ENCODE data around the gene AMIGO3.

The AMIGO3 gene

GRCh38 chr3:49740427-49740826, 20.9 kb upstream of the AMIGO3 start:
- TF ChIP-seq CTCF (IDR thresholded peaks at IDR 0.05; ENCODE audit: insufficient read depth, low read length, poor library complexity, severe bottlenecking), result no peak
- Histone ChIP-seq H3K27me3 (replicated peaks; ENCODE audit: control insufficient read depth, insufficient read depth, low read length) (no peaks in the 10 kb centered on the region), H3K4me3 (replicated peaks; ENCODE audit: low read depth, low read length) (no peak overlapping the region), H3K36me3 (ENCODE audit: control insufficient read depth, insufficient read depth, low read length) (peaks cover 9% of the 10 kb centered on the region)
- no peak for DNase-seq (ENCODE audit: extremely low read depth, insufficient read length)

GRCh38 chr3:49738067-49738713, 18.7 kb upstream of the AMIGO3 start:
- Histone ChIP-seq H3K36me3 (ENCODE audit: control insufficient read depth, insufficient read depth, low read length) (peaks cover 8% of the 10 kb centered on the region), H3K4me3 (replicated peaks; ENCODE audit: low read depth, low read length) (no peak overlapping the region), H3K27me3 (replicated peaks; ENCODE audit: control insufficient read depth, insufficient read depth, low read length) (no peaks in the 10 kb centered on the region)
- DNase-seq (ENCODE audit: extremely low read depth, insufficient read length), result no peak
- TF ChIP-seq CTCF (IDR thresholded peaks at IDR 0.05; ENCODE audit: insufficient read depth, low read length, poor library complexity, severe bottlenecking), result no peak

GRCh38 chr3:49734752-49735151, 15.3 kb upstream of the AMIGO3 start:
- Histone ChIP-seq H3K36me3 (ENCODE audit: control insufficient read depth, insufficient read depth, low read length) (peaks cover 15% of the 10 kb centered on the region), H3K27me3 (replicated peaks; ENCODE audit: control insufficient read depth, insufficient read depth, low read length) (no peaks in the 10 kb centered on the region), H3K4me3 (replicated peaks; ENCODE audit: low read depth, low read length) (no peak overlapping the region)
- DNase-seq (ENCODE audit: extremely low read depth, insufficient read length), result no peak
- no peak for TF ChIP-seq CTCF (IDR thresholded peaks at IDR 0.05; ENCODE audit: insufficient read depth, low read length, poor library complexity, severe bottlenecking)

GRCh38 chr3:49733551-49733950, 14.1 kb upstream of the AMIGO3 start:
- H3K4me3 ChIP-seq (replicated peaks; ENCODE audit: low read depth, low read length), result no peak overlapping the region
- no peak for DNase-seq (ENCODE audit: extremely low read depth, insufficient read length)
- H3K36me3 ChIP-seq (ENCODE audit: control insufficient read depth, insufficient read depth, low read length), result peaks cover 15% of the 10 kb centered on the region
- H3K27me3 ChIP-seq (replicated peaks; ENCODE audit: control insufficient read depth, insufficient read depth, low read length), result no peaks in the 10 kb centered on the region
- TF ChIP-seq CTCF (IDR thresholded peaks at IDR 0.05; ENCODE audit: insufficient read depth, low read length, poor library complexity, severe bottlenecking), result no peak

GRCh38 chr3:49732597-49732996, 13.1 kb upstream of the AMIGO3 start:
- TF ChIP-seq CTCF (IDR thresholded peaks at IDR 0.05; ENCODE audit: insufficient read depth, low read length, poor library complexity, severe bottlenecking), result no peak
- DNase-seq (ENCODE audit: extremely low read depth, insufficient read length), result no peak
- peaks cover 12% of the 10 kb centered on the region for H3K36me3 ChIP-seq (ENCODE audit: control insufficient read depth, insufficient read depth, low read length)
- H3K4me3 ChIP-seq (replicated peaks; ENCODE audit: low read depth, low read length), result no peak overlapping the region
- H3K27me3 ChIP-seq (replicated peaks; ENCODE audit: control insufficient read depth, insufficient read depth, low read length), result no peaks in the 10 kb centered on the region

All from GM06990 (cell line).